Spinal cord (tissue), 10 donors: ENCODE measurements around the gene DCPS. TPM values are rescaled to one million over a fixed set of nuclear protein-coding genes. Genes with fewer than 3 reads are reported as not detected.
"Not testable (repeated sequence)": the region's sequence is repeated elsewhere in the genome, so short reads cannot be mapped to it uniquely, and the experiment has no call there.

Experiments
- DNase-seq, 6 donors: peaks; one replicate each; pipeline versions ENCODE4 v3.0.0 to v3.0.0-alpha.2; 2013 to 2015; ENCODE audit warnings: low spot score in 6 of 6, low read depth in 4 of 6
- H3K27ac ChIP-seq: one replicate; pipeline ENCODE4 v1.5.1; 2013; ENCODE audit warnings: low read depth, low read length, control low read depth
- H3K27me3 ChIP-seq: one replicate; pipeline ENCODE4 v1.6.1; 2013; ENCODE audit warnings: low read length; ENCODE audit not compliant: control insufficient read depth, insufficient read depth
- H3K36me3 ChIP-seq: one replicate; pipeline ENCODE4 v1.6.1; 2013; ENCODE audit warnings: low read length; ENCODE audit not compliant: control insufficient read depth, insufficient read depth
- H3K4me1 ChIP-seq: one replicate; pipeline ENCODE4 v1.6.1; 2013; ENCODE audit warnings: low read length; ENCODE audit not compliant: control insufficient read depth, insufficient read depth
- H3K4me3 ChIP-seq: one replicate; pipeline ENCODE4 v1.5.1; 2013; ENCODE audit warnings: low read depth, low read length, control low read depth
- H3K9me3 ChIP-seq: one replicate; pipeline ENCODE4 v1.6.1; 2013; ENCODE audit warnings: low read length; ENCODE audit not compliant: control insufficient read depth, insufficient read depth
- WGBS: methylation state at CpG from one replicate; pipeline ENCODE4 v1.1.5; 2013; ENCODE audit warnings: missing lambda C conversion rate; ENCODE audit not compliant: insufficient coverage; 5-methylcytosine and 5-hydroxymethylcytosine counted together
- polyA plus RNA-seq, 2 donors: library from polyadenylated mRNA; unstranded; fragments of 120-200 nt; gene quantifications; one replicate each; pipeline ENCODE4 v1.2.1, GENCODE V29; 2013; ENCODE audit not compliant: insufficient read length in 2 of 2
- total RNA-seq, 2 donors: library from RNA; depleted of rRNA in 1 of 2; stranded (reverse); fragments of 120-200 nt in 1 of 2; fragments of >200 nt in 1 of 2; gene quantifications; one replicate each; pipeline versions ENCODE4 v1.2.3 to v1.2.4, GENCODE V29; 2013 to 2014
- donor health status: healthy.

DCPS gene
- total and polyA plus RNA-seq, 4 donors, result 5.1 to 17.6 (median 12.7) TPM

DNA sequence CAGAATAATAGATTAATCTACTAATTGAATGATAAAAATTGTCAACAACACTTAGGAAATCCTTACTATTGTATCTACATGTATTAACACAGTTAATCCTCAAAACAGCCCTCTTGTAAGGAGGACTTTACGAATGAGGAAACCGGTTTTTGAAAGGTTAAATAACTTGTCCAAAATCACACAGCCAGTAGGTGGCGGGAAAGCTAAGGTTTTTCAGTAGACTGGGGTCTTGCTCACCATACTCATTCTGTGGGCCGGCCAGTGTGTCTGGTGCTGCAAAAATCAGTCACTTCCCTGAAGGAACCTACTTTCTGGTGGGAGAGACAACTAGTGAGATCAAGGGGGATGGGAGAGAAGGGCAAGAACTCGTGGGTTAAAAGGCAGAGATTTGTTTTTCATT, 3.8 kb downstream of the DCPS start:
- H3K27ac ChIP-seq, result peak overlapping the region; percentile 35
- no peak overlapping the region for H3K4me3 ChIP-seq
- no peaks in the 10 kb centered on the region for H3K27me3 ChIP-seq
- no peaks in the 10 kb centered on the region for H3K9me3 ChIP-seq
- DNase-seq, result peak in 2 of 6 donors; percentile 66 to 79
- peaks cover 5% of the 10 kb centered on the region for H3K36me3 ChIP-seq
- H3K4me1 ChIP-seq, result peaks cover 30% of the 10 kb centered on the region
- WGBS, result 0% methylated on average over 1 of the region's 5 CpGs

DNA sequence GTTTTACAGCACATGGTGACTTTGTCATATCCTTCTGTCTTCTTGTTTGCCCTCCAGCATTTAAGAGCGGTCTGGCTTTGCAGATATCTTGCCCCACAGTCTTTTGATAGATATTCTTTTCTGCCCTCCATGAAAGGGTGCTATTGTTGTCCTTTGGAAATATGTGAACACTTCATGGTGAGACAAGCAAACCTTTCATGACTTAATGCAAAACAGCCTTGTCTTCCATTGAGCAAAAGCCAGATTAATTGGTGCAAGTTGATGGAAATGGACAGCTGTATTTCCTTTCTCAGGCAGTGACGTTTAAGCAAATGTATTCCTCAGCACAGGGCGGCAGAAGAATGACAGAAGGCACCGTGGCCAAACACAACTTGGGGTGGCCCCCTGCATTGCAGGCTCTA, 4.4 kb downstream of the DCPS start:
- DNase-seq, result peak in 2 of 6 donors; percentile 18 to 68
- Histone ChIP-seq H3K36me3 (peaks cover 6% of the 10 kb centered on the region), H3K27me3 (no peaks in the 10 kb centered on the region), H3K27ac (peak overlapping the region; percentile 35), H3K4me1 (peaks cover 26% of the 10 kb centered on the region), H3K9me3 (no peaks in the 10 kb centered on the region), H3K4me3 (no peak overlapping the region)
- WGBS, result 55% methylated on average over 3 of the region's 4 CpGs

DNA sequence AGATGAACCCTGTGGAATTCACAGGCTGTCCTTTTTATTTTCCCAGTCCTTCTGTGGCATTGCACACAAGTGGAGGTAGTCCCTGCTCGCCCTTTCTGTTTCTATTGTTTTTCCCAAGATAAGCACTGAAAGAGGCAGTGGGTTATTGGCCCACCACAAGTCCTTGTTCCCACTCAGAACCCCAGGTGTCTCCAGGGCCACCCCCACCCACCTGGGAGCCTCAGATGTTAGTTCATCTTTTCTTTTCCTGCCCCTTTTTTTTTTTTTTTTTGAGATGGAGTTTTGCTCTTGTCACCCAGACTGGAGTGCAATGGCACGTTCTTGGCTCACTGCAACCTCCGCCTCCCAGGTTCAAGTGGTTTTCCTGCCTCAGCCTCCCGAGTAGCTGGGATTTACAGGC, 4.9 kb downstream of the DCPS start:
- not testable (repeated sequence) for H3K4me3 ChIP-seq, H3K9me3 ChIP-seq, H3K27me3 ChIP-seq, H3K36me3 ChIP-seq, H3K27ac ChIP-seq, DNase-seq
- 90% methylated on average over 4 of the region's 4 CpGs for WGBS
- peaks cover 23% of the 10 kb centered on the region for H3K4me1 ChIP-seq

DNA sequence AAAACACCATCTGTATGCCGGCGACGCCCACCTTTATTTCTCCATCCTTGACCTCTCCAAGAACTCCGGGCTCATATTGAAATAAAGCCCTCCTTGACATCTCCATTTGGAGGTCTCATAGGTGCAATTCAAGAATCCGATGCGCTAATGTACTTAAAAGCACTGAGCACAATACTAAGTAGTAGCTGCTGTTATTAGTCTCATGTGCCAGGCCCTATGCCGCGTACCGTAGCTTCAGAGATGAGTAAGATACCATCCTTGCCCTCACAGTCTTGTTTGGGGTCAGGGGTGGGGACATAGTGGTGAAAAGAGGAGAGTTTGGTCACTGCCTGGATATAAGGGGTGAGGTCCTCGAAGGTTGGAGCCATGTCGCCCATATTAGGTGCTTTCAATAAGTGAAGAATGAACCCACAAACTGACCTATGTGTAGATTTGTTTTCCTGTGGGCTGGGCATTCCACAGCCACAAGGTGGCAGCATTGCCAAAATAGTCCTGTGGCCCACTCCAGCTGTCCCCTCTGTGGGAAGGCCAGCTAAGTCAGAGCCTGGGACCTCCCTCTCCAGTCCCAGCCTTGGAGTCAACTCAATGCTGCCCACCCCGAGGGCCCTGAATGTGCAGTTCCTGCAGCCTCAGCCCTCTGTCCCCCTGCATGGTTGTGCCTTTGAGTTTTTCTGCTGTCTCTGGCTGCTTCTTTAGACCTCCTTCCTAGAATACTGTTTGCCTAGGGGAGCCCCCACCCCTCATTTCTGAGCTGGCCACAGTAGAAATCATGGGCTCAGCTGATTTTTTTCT, 6.5 kb downstream of the DCPS start:
- WGBS, result 53% methylated on average over 8 of the region's 12 CpGs
- H3K4me1 ChIP-seq, result peaks cover 20% of the 10 kb centered on the region
- no peak overlapping the region for H3K27ac ChIP-seq
- no peaks in the 10 kb centered on the region for H3K27me3 ChIP-seq
- no peaks in the 10 kb centered on the region for H3K9me3 ChIP-seq
- peak in 4 of 6 donors; percentile 40 to 91 (median 78) for DNase-seq
- no peak overlapping the region for H3K4me3 ChIP-seq
- peaks cover 6% of the 10 kb centered on the region for H3K36me3 ChIP-seq

DNA sequence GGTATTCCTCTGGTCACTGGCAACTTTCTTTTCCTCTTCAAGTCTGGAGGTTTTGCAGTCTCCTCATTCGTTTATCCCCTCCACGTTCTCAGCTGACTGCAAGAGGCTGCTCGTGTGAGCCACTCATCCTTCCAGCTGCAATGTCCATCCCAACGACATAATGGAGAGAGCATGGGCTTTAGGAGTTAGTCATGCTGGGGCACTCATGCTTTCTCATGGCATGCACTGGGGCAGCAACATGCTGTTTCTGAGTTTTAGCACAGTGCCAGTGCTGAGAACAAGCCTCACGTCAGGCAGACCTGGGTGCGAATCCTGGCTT, 7.1 kb downstream of the DCPS start:
- H3K27me3 ChIP-seq, result no peaks in the 10 kb centered on the region
- H3K27ac ChIP-seq, result no peak overlapping the region
- 95% methylated on average over 2 of the region's 6 CpGs for WGBS
- peaks cover 20% of the 10 kb centered on the region for H3K4me1 ChIP-seq
- H3K4me3 ChIP-seq, result no peak overlapping the region
- no peak for DNase-seq
- H3K9me3 ChIP-seq, result no peaks in the 10 kb centered on the region
- H3K36me3 ChIP-seq, result peaks cover 6% of the 10 kb centered on the region

DNA sequence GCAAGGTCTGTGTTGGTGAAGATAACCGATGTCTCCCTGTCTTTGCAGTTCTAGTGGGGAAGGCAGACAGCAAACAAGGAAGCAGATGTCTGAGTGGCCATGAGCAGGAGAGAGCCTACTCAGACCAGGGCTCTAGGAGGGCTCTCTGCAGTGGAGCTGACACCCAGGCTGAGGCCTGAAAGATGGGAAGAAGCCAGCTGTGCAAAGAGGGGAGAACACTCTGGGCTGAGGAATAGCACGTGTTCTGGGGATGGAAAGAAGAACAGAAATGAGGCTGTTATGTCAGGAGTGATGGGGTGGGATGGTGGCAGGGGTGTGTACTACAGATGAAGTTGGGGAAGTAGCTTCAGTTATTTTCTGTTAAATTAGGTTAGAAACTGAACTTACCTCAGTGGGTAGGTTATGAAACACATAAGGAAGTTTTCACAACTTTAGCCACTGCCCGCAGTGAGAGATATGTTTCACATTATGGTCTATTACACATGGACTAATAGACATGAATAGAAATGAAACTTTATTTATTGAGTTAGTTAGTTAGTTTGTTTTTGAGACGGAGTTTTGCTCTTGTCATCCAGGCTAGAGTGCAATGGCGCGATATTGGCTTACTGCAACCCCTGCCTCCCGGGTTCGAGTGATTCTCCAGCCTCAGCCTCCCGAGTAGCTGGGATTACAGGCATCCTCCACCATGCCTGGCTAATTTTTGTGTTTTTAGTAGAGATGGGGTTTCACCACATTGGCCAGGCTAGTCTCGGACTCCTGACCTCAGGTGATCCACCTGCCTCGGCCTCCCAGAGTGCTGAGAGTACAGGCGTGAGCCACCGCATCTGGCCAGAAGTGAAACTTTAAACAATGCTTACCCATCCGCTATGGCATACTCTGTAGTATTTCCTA, 7.8 kb downstream of the DCPS start:
- no peak overlapping the region for H3K27ac ChIP-seq
- H3K9me3 ChIP-seq, result no peaks in the 10 kb centered on the region
- no peaks in the 10 kb centered on the region for H3K27me3 ChIP-seq
- H3K4me1 ChIP-seq, result peaks cover 16% of the 10 kb centered on the region
- no peak for DNase-seq
- WGBS, result 98% methylated on average over 10 of the region's 14 CpGs
- peaks cover 6% of the 10 kb centered on the region for H3K36me3 ChIP-seq
- no peak overlapping the region for H3K4me3 ChIP-seq

DNA sequence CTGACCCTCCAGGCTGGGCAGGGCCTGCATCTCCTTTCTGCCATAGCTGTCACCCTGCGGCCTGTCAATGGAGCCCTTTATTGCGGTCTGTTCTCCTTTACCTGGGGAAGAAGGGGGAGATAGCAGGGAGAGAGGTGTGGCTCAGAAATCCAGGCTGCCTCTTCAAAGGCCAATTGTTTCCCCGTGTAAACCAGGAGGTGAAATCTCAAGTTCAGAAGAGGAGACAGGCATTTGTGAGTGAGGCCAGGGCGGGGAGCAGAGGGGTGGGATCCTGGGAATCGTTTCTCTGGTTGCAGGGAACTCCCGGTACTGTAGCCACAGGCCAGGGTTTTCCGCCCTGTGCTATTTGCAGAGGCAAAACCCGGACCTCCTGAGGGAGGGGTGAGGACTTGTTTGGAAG, 9.1 kb downstream of the DCPS start:
- Histone ChIP-seq H3K4me1 (peaks cover 17% of the 10 kb centered on the region), H3K4me3 (no peak overlapping the region), H3K27me3 (no peaks in the 10 kb centered on the region), H3K36me3 (peaks cover 6% of the 10 kb centered on the region), H3K9me3 (no peaks in the 10 kb centered on the region), H3K27ac (no peak overlapping the region)
- DNase-seq, result no peak
- 82% methylated on average over 7 of the region's 8 CpGs for WGBS

DNA sequence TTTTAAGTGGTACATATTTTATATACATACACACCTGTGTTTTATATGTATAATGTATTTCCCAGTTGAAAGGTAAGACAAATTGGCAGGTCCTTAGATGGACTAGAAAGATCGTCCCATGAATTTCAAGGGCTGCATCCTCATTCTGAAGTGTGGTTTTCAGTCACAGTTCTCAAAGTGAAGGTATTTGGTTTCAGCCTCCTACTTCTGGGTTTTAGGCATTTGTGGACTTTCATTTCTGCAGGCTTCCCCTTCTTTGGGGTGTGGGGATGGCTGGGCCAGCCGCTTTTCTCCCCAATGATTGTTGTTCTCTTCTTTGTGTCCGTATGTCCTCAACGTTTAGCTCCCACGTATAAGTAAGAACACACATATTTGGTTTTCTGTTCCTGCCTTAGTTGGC, 10.0 kb downstream of the DCPS start:
- DNase-seq, result no peak
- H3K27me3 ChIP-seq, result no peaks in the 10 kb centered on the region
- no peak overlapping the region for H3K4me3 ChIP-seq
- no peaks in the 10 kb centered on the region for H3K9me3 ChIP-seq
- H3K27ac ChIP-seq, result no peak overlapping the region
- peaks cover 23% of the 10 kb centered on the region for H3K4me1 ChIP-seq
- H3K36me3 ChIP-seq, result peaks cover 6% of the 10 kb centered on the region
- WGBS, result 100% methylated on average over 1 of the region's 5 CpGs

DNA sequence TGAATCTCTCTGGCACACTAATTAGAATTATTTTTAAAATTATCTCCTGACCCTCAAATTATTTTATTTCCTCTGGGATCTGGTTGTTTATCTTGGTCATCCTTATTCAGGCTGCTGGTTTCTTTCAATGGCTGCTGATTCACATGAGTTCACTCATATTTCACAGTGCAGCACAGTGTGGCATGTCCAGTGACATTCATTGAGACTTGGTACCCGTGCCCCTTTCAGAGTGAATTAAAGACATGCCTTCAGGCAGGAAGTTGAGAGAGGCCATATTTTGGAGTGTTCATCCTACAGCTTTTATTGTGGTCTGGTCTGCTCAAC, 13.5 kb downstream of the DCPS start:
- 13% methylated on average over 1 of the region's 1 CpG for WGBS
- peaks cover 7% of the 10 kb centered on the region for H3K36me3 ChIP-seq
- no peak for DNase-seq
- peak overlapping the region; percentile 3 for H3K4me3 ChIP-seq
- no peaks in the 10 kb centered on the region for H3K9me3 ChIP-seq
- H3K4me1 ChIP-seq, result peaks cover 22% of the 10 kb centered on the region
- peak overlapping the region; percentile 64 for H3K27ac ChIP-seq
- no peaks in the 10 kb centered on the region for H3K27me3 ChIP-seq
